PC-3 (cell line): ENCODE measurements around the gene SLC5A10. TPM values are rescaled to one million over a fixed set of nuclear protein-coding genes. Genes with fewer than 3 reads are reported as not detected.
"Not testable (repeated sequence)": the region's sequence is repeated elsewhere in the genome, so short reads cannot be mapped to it uniquely, and the experiment has no call there.

Experiments used
- ATAC-seq: fragments of 200-7000 bp; cut with Tn5 transposase; 2 replicates; pipeline ENCODE4 v1.9.1; 2020; ENCODE audit warnings: mild to moderate bottlenecking, moderate library complexity
- BruUV-seq: library from RNA; stranded (reverse); fragments of 400-500 nt; replicated peaks from 2 replicates; lab custom pipeline; 2021; lab: Mats Ljungman, UMichigan
- CTCF ChIA-PET: fragments of 300-600 bp; sonication (Branson Sonifier 250); formaldehyde crosslinking; loops from one replicate; lab custom pipeline; 2022; ENCODE audit warnings: antibody characterized with exemption; lab: Charles Lee
- POLR2A ChIA-PET: fragments of 300-600 bp; sonication (Branson Sonifier 250); formaldehyde crosslinking; loops from one replicate; lab custom pipeline; 2022; ENCODE audit warnings: antibody characterized with exemption; ENCODE audit not compliant: unreplicated experiment; lab: Charles Lee
- DNase-seq: peaks from one replicate; pipeline ENCODE4 v3.0.0-alpha.2; 2015
- H2AFZ ChIP-seq: fragments of 300-600 bp; sonication (generic); 2 replicates; pipeline ENCODE4 v1.6.0; 2016; ENCODE audit warnings: antibody characterized with exemption, low read length
- H3F3A ChIP-seq: fragments of 300-600 bp; sonication (generic); one replicate; pipeline ENCODE4 v1.6.0; 2017; ENCODE audit warnings: antibody characterized with exemption, low read length, control low read depth, mild to moderate bottlenecking; ENCODE audit not compliant: unreplicated experiment
- H3K27ac ChIP-seq: fragments of 300-600 bp; sonication (generic); 2 replicates; pipeline ENCODE4 v1.5.1; 2016; ENCODE audit warnings: mild to moderate bottlenecking, low read length
- H3K27me3 ChIP-seq: fragments of 300-600 bp; sonication (generic); 2 replicates; pipeline ENCODE4 v1.6.1; 2016; ENCODE audit warnings: low read length, mixed read lengths
- H3K36me3 ChIP-seq: fragments of 300-600 bp; sonication (generic); 2 replicates; pipeline ENCODE4 v1.6.1; 2016; ENCODE audit warnings: low read depth, mixed run types, low read length, mixed read lengths
- H3K4me1 ChIP-seq: fragments of 300-600 bp; sonication (generic); 2 replicates; pipeline ENCODE4 v1.5.1; 2016; ENCODE audit warnings: low read length; ENCODE audit not compliant: insufficient read depth
- H3K4me2 ChIP-seq: fragments of 300-600 bp; sonication (generic); 2 replicates; pipeline ENCODE4 v1.6.0; 2016; ENCODE audit warnings: low read length
- H3K4me3 ChIP-seq: fragments of 300-600 bp; sonication (generic); 2 replicates; pipeline ENCODE4 v1.5.1; 2016; ENCODE audit warnings: mild to moderate bottlenecking, low read length, mixed read lengths
- H3K79me2 ChIP-seq: fragments of 300-600 bp; sonication (generic); 2 replicates; pipeline ENCODE4 v1.6.1; 2017; ENCODE audit warnings: low read length, mixed read lengths
- H3K9ac ChIP-seq: fragments of 300-600 bp; sonication (generic); 2 replicates; pipeline ENCODE4 v1.6.0; 2016; ENCODE audit warnings: mild to moderate bottlenecking, low read length
- H3K9me2 ChIP-seq: fragments of 300-600 bp; sonication (generic); replicated peaks from 2 replicates; pipeline ENCODE4 v1.6.1; 2016; ENCODE audit warnings: mixed run types, low read length, mixed read lengths
- H3K9me3 ChIP-seq: fragments of 300-600 bp; sonication (generic); 2 replicates; pipeline ENCODE4 v1.6.1; 2016; ENCODE audit warnings: low read length, mixed read lengths
- H4K20me1 ChIP-seq: fragments of 300-600 bp; sonication (generic); 2 replicates; pipeline ENCODE4 v1.6.1; 2016; ENCODE audit warnings: low read length, mixed read lengths
- intact Hi-C: fragments of 100-400 bp; cut with micrococcal nuclease; formaldehyde crosslinking; loops from 2 replicates; pipeline ENCODE4 v1.9.0; 2023
- total RNA-seq: library from RNA; depleted of rRNA; stranded (reverse); fragments of >200 nt; gene quantifications from 2 replicates; pipeline ENCODE4 v1.2.3, GENCODE V29; 2014

SLC5A10 gene
- total RNA-seq, 1 experiment from 2014 or later = not detected

GRCh38 chr17:19038730-19039129 lies 86.8 kb downstream of the SLC5A10 start:
- H3K36me3 ChIP-seq, H2AFZ ChIP-seq, H3K4me2 ChIP-seq, H3K4me3 ChIP-seq, H3K27me3 ChIP-seq, H4K20me1 ChIP-seq, ATAC-seq, H3K4me1 ChIP-seq, H3K9ac ChIP-seq, H3K79me2 ChIP-seq, BruUV-seq, POLR2A ChIA-PET, H3K27ac ChIP-seq, CTCF ChIA-PET, H3F3A ChIP-seq, H3K9me3 ChIP-seq, intact Hi-C loops, DNase-seq, H3K9me2 ChIP-seq: not testable (repeated sequence)

DNA sequence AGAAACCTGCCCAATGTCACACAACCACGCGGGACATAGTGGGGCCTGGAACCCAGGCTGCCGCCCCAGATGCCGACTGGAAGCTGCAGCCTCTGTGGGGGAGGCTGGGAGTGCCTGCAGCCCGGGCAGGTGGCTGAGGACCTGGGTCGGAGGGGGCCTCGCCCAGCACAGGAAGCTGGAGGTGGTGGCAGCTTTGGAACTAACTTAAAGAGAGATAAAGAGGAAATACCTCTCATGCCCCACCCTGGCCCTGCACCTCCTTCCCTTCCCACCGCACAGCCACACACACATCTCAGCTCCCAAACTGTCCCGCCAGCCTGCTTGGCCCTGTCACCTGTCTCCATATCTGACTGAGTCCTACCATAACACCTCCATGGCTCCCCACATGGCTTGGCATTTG lies 88.4 kb downstream of the SLC5A10 start:
- H3K27ac ChIP-seq, H3K9ac ChIP-seq, H3K27me3 ChIP-seq, H3K9me3 ChIP-seq, intact Hi-C loops, H3K36me3 ChIP-seq, H2AFZ ChIP-seq, H3K9me2 ChIP-seq, H4K20me1 ChIP-seq, BruUV-seq, H3K79me2 ChIP-seq, H3K4me1 ChIP-seq, ATAC-seq, POLR2A ChIA-PET, H3K4me3 ChIP-seq, CTCF ChIA-PET, H3F3A ChIP-seq, H3K4me2 ChIP-seq, DNase-seq: not testable (repeated sequence)

- intact Hi-C loops, ATAC-seq, H4K20me1 ChIP-seq, H3F3A ChIP-seq, CTCF ChIA-PET, POLR2A ChIA-PET, H3K9ac ChIP-seq, H3K9me3 ChIP-seq, H3K4me3 ChIP-seq, H3K79me2 ChIP-seq, H3K27ac ChIP-seq, H3K4me2 ChIP-seq, H3K4me1 ChIP-seq, H3K36me3 ChIP-seq, H3K27me3 ChIP-seq, H2AFZ ChIP-seq, BruUV-seq, DNase-seq, H3K9me2 ChIP-seq: not testable (repeated sequence)
These were observed 89.9 kb downstream of the SLC5A10 start for GRCh38 chr17:19041871-19042270.

DNA sequence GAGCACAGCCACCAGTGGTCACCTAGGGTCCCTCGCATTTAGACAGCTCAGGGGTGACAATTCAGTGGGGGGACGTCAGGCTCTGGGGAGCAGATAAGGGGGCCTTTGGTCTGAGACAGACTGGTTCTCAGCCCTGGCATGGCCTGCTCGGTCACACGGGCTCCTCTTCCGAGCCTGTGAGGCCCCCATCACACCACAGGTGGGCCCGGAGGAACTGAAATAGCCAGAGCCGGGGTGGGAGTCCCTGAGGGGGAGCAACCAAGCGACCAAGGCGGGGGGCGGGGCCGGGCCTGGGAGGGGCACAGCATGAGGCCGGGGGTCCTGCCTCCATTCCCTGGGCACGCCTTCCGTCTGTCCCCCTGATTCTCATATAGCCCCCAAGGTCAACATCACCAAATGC lies 90.4 kb downstream of the SLC5A10 start:
- H3K4me2 ChIP-seq, H3K79me2 ChIP-seq, H3K27me3 ChIP-seq, CTCF ChIA-PET, POLR2A ChIA-PET, ATAC-seq, H4K20me1 ChIP-seq, H3K4me1 ChIP-seq, BruUV-seq, H3K9me2 ChIP-seq, intact Hi-C loops, DNase-seq, H3K9me3 ChIP-seq, H3K27ac ChIP-seq, H3K9ac ChIP-seq, H3K4me3 ChIP-seq, H3F3A ChIP-seq, H2AFZ ChIP-seq, H3K36me3 ChIP-seq: not testable (repeated sequence)

DNA sequence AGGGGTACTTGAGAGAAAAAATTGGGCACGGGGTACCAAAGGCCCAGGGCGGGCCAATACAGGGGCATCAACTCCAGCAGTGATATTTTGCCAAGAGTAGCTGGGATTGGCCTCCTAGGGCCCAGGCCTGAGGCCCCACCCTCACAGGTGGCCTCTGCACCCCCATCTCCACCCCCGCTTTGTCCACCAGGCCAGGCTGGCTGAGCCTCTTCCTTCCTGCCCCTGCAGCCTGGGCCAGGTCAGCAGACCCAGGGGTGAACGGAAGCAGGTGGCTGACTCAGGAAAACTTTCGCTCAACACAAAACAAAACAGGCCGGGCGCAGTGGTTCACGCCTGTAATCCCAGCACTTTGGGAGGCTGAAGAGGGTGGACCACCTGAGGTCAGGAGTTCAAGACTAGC lies 91.1 kb downstream of the SLC5A10 start:
- CTCF ChIA-PET, H3K36me3 ChIP-seq, H3K27ac ChIP-seq, ATAC-seq, POLR2A ChIA-PET, H2AFZ ChIP-seq, intact Hi-C loops, H3F3A ChIP-seq, DNase-seq, H3K9me2 ChIP-seq, H3K79me2 ChIP-seq, BruUV-seq, H3K9me3 ChIP-seq, H3K27me3 ChIP-seq, H3K4me1 ChIP-seq, H3K4me3 ChIP-seq, H4K20me1 ChIP-seq, H3K4me2 ChIP-seq, H3K9ac ChIP-seq: not testable (repeated sequence)

- ATAC-seq, H3K36me3 ChIP-seq, H3K79me2 ChIP-seq, H3F3A ChIP-seq, H2AFZ ChIP-seq, H3K9me3 ChIP-seq, H3K27ac ChIP-seq, intact Hi-C loops, DNase-seq, H3K4me1 ChIP-seq, CTCF ChIA-PET, H3K27me3 ChIP-seq, H3K4me2 ChIP-seq, BruUV-seq, H3K9ac ChIP-seq, H4K20me1 ChIP-seq, POLR2A ChIA-PET, H3K4me3 ChIP-seq, H3K9me2 ChIP-seq: not testable (repeated sequence)
These were observed 92.7 kb downstream of the SLC5A10 start for GRCh38 chr17:19044643-19045042.

- BruUV-seq, CTCF ChIA-PET, ATAC-seq: not testable (repeated sequence)
These were observed 94.9 kb downstream of the SLC5A10 start, which contains the start of gene GRAP for GRCh38 chr17:19046782-19047375. GRAP (minus strand) TSS chr17:19046957; CDS start chr17:19046926, 31 bp downstream.

More at GRCh38 chr17:19046782-19047375, 94.9 kb downstream of the SLC5A10 start, which contains the start of gene GRAP:
- H3K9me2 ChIP-seq, H3K9me3 ChIP-seq, H3K9ac ChIP-seq, POLR2A ChIA-PET, H3K27ac ChIP-seq, H3K4me3 ChIP-seq, H3F3A ChIP-seq, H3K27me3 ChIP-seq, H4K20me1 ChIP-seq, H3K79me2 ChIP-seq, H3K36me3 ChIP-seq, intact Hi-C loops, H3K4me2 ChIP-seq, H2AFZ ChIP-seq, DNase-seq, H3K4me1 ChIP-seq: not testable (repeated sequence)
